HG02938 (cell line): ENCODE measurements around the gene BABAM2.
"Not testable (repeated sequence)": the region's sequence is repeated elsewhere in the genome, so short reads cannot be mapped to it uniquely, and the experiment has no call there.

Source experiments
- ATAC-seq: cut with Tn5 transposase; IDR thresholded peaks from one replicate; pipeline ENCODE4 v1.9.1; 2021; ENCODE audit warnings: mild to moderate bottlenecking, moderate library complexity; ENCODE audit not compliant: unreplicated experiment

The BABAM2 gene

DNA sequence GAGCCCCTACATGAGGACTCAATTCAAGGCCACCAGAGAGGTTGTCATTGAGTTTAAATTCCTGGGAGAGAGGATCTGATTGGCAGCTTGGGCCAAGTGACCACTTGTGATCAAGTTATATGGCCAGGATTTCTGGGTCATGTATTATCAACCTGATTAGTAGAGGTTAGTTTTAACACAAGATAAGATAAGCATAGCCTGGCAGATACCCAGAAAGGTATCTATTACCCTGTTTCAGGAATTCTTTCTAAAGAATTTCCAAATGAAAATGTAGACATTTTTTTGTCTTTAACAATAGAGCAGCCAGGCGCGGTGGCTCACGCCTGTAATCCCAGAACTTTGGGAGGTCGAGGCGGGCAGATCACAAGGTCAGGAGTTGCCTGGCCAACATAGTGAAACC lies 50.5 kb downstream of the BABAM2 start:
- no peak for ATAC-seq

DNA sequence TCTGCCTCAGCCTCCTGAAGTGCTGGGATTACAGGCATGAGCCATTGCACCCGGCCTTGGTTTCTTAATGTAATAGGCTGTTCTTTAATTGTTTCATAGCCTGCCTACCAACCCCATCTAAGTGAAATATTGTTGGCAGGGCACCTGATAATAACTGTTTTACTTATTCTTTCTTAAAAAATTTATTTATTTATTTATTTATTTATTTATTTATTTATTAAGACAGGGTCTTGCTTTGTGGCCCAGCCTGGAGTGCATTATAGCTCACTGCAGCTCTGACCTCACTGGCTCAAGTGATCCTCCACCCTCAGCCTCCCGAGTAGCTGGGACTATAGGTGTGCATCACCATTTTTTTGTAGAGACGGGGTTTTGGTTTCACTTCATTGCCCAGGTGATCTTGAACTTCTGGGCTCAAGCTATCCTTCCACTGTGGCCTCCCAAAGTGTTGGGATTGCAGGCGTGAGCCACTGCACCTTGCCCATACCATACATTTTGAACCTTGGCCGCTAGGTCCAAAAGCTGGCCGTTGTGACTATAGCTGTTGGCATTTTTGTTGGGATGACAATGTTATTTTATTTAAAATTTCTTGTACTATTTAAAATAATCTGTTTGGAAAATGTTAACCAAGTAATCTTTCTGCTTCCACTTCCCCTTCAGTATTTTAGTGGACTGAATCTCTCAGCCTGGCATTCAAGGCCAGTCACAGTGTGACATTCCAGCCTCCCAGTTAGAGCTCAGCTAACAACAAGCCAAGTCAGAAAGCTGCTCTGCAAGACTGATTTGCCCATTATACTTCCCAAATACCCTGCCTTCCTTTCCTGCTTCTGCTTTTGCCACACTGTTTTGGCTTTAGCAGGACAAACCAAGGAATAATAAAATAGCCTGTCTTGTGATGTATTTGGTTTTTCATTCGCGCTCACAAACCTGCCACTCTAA lies 52.4 kb downstream of the BABAM2 start:
- no peak for ATAC-seq

DNA sequence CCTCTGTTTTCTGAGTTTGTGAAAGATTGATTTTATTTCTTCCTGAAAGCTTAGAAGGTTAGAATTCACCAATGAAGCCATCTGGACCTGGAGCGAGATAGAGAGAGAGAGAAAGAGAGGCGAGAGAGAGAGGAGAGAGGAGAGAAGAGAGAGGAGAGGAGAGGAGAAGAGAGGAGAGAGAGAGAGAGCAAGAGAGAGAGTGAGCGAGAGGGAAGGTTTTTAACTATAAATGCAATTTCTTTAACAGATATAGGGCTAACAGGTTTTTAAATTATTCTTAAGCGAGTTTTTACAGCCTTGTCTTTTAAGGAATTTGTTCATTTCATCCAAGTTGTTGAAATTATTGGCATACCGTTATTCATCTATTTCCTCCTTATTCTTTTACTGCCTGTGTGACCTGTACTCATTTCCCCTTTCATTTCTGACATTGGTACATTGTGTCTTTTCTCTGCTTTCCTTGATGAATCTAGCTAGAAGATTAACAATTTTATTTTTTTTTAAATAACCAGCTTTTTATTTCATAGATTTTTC lies 56.1 kb downstream of the BABAM2 start:
- ATAC-seq = no peak

DNA sequence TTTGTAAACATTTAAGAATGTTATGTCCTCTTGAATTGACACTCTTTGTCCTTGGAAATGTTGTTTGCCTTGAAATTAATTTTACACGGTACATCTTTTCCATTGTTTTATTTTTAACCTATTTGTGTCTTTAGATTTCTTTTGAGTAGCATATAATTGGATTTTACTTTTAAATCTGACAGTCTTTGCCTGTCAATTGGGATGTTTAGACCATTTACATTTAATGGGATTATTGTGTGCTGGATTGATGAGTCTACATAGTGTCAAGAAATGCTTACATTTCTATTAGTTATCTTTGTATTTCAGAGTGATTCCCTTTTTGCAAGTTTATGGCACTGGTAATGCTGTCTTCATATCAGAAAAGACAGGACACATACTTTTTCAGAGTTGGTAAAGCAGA lies 61.5 kb downstream of the BABAM2 start:
- ATAC-seq = no peak

DNA sequence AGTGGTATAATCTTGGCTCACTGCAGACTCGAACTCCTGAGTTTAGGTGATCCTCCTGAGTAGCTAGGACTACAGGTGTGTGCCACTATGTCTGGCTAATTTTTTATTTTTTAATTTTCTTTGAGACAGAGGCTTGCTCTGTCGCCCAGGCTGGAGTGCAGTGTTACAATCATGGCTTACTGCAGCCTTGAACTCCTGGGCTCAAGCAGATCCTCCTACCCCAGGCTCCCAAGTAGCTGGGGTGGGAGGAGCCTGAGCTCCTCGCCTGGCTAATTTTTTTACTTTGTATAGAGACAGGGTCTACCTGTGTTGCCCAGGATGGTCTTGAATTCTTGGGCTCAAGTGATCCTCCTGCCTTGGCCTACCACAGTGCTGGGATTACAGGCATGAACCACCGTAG lies 62.5 kb downstream of the BABAM2 start:
- ATAC-seq = no peak

DNA sequence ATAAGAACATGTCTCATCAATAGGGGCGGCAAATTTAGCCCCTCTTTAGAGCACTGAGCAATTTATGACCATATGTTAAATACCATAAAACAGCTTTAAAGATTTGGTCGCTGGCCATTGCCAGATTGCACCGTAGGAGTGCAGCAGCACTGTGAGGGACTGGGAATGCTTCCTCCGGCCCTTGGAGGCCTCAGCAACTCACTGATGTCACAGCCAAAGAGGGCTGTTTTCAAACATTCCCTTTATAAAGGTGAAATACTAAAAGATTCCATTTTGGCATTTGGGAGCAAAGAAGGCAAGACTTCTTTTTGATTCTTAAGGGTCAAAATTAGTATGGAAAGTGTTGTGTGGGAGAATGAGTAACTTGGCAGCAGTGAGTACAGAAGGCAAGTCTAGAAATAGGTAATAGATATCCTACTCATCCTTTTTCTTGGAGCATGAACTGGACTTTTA lies 63.7 kb downstream of the BABAM2 start:
- ATAC-seq = no peak

DNA sequence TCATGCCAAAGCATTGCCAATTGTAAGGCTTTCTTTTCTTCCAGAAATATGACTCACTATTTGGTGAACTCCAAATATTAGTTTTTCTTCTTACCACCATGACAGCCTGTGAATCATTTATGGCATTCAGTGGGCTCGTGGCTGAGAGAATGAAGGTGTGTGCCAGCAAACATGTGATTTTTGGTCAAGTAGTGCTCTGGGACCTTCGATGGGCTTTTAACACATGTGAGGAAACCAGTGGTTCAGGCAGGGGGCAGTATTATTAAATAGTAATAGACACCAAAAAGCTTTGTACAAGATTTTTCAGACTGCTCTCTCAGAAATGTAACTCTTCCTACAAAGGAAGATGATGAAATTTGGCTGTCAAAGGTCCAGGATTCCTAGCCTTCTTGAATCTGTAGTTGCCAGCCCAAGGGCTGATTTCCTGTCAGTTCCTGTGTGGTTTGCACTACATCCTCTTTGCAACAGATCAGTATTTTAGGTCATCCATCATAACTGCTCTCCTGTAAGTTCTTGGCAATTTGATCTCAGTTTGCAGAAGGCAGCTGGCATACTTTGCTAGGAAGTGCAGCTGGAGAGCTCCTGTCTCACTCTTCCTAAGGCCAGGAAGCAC lies 64.3 kb downstream of the BABAM2 start:
- ATAC-seq = no peak

DNA sequence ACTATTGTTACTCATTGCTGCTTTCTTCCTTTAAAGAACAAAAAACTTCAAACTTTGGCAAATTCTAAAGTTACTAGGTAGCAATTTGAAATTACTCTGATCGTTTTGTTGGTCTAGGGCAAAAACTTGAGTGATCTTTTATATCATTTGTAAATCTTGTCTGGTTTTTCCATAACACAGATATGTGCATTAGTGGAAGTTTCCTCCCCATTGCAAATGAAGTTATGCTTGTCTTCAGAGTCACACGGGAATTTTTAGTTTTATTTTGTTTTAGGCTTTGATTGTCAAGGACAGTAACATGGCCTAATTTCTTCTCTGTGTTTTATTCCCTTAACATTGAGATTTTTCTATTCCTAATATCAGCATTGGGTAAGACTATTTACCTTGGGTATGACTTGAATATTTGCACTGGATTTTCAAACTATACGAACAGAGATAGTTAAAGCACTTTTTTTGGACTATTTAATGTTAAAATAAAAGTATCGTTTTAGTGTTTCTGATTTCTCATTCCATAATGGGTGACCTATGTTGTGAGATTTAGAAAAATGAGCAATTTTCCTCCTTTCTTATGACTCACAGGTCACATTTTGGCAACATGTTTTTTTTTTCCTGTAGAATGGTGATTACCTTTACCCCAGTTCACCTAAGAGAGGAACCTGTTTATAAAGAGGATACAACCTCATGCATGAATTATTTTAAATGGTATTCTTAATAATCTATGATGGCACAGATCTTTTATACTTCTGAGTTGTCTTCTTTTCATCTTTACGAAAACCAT lies 65.0 kb downstream of the BABAM2 start:
- no peak for ATAC-seq

DNA sequence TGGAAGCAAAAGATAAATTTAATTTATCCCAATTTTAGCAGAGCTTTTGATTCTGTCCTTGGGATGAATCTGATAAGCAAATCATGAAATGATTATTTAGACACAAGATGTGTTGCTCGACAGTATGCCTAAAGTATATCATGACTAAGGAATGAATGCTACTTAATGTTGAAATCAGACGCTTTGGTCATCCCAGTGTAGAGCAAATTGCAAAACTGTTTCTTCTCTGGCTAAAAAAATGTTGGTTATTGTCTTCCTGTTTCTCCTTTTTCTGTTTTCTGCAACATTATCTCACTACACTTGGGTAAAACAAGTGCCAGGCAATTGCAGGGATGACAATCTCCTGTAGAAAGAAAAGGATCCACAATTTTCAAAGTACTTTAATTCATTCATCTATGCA lies 66.4 kb downstream of the BABAM2 start:
- ATAC-seq = no peak

DNA sequence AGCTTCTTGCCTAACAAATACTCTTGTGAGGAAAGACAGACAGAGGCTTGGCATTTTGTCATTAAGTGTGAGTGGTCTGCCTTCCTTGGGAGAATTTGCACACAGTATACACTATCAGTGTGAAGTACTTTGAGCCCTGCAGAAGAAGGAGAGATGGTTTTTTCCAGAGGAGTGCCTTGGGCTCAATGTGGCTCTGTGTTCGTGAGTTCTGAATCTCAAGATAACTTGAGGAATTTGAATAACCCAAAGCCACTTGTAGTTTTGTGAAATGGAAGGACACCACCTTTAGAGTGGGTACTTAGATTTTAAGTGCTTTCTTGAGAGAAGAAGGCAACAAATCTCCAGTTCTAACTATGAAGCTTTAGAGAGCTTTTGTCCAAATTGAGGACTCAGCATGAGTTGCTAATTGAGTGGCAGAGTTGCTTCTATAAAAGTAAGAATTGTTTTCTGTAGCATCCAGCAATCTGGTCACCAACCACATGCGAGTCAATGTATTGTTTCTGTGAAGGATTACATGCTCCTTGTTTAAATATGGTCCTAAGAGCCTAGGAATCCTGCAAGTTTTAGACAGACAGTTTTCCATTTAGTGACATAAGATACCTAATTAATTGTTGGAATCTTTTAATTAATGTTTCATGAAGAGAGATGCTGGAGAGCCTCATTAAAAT lies 68.3 kb downstream of the BABAM2 start:
- no peak for ATAC-seq

DNA sequence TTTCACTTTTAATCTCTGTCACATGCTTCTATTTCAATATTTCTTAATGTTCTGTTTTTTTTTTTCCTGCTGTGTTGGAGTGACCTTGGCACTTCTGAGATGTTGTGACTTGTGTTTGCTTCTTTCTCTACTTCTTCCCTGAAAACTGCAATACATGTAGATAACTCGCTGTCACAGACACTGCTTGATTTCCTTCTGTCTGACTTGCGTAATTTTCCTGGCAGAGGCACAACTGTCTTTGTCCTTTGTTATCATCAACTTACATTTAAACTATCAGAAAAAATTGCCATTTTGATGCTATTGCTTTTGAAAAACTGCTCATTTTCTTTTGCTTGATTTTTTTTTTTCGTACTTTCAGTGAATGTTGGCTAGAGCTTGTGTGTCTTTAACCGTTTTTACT lies 69.0 kb downstream of the BABAM2 start:
- no peak for ATAC-seq

DNA sequence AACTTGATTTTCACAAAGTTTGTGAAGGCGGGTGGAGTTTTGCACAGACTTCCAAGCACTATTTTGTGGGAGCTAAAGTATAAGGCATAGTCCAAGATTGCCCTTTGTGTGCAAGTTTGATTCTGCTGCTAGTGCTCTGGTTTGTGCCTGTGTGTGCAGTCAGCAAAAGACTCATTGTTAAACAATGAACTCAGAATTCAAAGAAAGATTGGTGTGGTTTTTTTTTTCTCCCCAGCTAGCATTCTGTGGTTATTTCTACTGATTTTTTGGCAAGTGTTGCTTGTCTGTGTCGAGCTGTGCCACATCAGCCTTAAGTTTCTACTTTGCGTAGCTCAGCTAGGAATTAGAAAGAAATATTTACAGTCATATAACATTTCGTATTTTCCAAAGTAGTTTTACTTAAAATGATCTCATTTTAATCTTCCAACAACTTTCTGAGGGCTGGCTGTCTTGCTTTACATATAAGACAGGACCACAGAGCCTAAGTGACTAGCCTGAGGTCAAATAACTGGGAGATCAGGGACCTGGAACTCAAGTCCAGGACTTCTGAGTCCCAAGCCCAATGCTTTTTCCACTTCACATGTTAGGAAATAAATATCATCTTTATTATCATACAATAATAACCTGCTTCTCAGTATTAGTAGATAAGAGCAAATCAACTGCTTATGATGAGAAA lies 69.8 kb downstream of the BABAM2 start:
- no peak for ATAC-seq

DNA sequence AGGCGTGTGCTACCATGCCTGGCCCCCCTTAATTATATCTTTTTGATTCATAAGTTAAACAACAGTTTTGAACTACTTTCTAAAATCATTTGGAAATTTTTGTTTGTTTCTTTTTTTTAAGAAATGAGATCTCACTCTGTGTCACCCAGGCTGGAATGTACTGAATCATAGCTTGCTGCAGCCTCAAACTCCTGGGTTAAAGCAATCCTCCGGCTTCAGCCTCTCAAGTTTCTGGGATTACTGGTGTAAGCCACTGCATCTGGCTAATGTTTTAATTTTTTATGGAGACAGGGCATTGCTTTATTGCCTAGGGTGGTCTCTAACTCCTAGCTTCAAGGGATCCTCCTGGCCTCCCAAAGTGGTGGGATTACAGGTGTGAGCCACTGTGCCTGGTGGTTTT lies 71.5 kb downstream of the BABAM2 start:
- no peak for ATAC-seq

DNA sequence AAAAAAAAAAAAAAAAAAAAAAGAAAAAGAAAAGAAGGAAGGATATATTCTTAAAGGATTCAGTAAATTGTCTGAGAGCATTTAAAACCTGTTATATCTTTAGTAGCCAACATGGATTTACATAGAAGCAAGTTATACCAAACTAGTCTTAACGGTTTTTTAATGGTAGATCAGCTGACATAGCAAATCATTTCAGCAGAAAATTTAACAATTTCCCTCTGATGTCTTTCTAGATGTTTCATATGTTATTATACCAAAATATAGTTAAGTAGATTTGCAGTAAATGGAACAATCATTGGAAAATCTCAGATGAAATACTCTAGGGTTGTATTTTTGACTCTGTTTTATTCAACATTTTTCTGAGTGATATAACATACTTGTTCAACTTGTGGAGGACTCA lies 72.9 kb downstream of the BABAM2 start:
- ATAC-seq = no peak

DNA sequence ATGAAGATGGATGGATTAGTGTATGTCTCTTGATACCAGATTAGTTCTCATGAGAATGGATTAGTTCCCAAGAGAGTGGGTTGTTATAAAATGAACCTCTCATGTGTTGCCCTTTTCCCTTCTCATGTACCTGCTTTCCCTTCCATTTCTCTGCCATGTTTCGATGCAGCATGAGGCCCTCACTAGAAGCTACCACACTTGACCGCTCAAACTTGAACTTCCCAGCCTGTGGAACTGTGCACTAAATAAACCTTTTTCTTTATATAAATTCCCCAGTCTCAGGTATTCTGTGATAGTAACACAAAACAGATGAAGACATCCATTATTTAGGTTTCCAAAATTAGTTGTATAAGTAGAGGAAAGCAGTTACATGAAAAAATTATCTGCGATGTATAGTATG lies 73.5 kb downstream of the BABAM2 start:
- no peak for ATAC-seq

DNA sequence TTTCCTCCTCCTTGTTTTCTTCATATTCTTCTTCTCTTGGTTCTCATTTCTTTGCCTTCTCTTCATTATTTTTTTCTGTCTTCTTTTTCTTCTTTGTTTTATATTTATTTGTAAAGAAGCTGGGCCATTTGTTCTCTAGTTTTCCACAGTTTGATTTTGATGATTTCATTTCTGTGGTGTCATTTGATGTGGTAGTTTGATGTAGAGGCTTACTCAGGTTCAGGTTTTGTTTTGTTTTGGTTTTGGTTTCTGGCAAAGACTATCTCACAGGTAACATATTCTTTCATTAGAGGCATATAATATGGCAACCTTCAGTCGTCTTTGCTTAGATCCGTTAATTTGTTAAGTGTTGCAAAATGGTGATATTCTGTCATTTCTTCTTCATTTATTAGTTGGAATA lies 75.3 kb downstream of the BABAM2 start:
- ATAC-seq = no peak

DNA sequence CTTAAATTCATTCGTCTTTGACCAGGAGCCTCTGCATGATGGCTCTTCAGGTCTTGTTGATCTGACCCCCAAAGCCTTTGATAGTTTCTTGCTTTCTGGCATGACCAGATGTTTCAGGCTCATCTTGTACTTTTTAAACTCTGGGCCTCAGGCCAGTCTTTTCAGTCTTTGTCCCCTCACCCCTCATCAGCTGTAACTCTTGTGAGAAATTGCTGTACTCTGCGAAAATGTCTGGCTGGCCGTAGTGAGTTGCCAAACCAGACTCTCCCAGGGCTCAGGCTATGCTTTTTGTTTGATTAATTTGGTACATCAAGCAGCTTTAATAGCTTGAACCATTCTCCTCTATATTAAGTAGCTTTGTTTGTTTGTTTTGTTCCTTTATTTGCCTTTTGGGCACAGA lies 75.9 kb downstream of the BABAM2 start:
- no peak for ATAC-seq

DNA sequence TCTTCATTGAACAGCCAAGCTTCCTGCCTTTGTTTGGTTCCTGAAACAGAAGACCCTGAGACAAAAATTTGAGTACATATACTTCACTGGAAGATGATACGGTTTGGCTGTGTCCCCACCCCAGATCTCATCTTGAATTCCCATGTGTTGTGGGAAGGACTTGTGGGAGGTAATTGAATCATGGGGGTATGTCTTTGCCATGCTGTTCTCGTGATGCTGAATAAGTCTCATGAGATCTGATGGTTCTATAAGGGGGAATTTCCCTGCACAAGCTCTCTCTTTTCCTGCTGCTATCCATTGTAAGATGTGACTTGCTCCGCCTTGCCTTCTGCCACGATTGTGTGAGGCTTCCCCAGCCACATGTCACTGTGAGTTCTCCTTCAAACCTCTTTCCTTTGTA lies 76.5 kb downstream of the BABAM2 start:
- ATAC-seq = no peak

DNA sequence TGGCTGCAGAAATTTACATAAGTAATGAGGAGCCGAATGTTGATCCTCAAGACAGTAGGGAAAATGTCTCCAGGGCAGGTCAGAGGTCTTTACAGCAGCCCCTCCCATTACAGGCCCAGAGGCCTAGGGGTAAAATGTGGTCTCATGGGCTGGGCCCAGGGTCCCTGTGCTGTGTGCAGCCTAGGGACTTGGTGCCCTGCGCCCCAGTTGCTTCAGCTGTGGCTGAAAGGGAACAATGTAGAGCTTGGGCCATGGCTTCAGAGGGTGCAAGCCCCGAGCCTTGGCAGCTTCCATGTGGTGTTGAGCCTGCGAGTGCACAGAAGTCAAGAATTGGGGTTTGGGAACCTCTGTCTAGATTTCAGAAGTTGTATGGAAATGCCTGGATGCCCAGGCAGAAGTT lies 77.5 kb downstream of the BABAM2 start:
- not testable (repeated sequence) for ATAC-seq

DNA sequence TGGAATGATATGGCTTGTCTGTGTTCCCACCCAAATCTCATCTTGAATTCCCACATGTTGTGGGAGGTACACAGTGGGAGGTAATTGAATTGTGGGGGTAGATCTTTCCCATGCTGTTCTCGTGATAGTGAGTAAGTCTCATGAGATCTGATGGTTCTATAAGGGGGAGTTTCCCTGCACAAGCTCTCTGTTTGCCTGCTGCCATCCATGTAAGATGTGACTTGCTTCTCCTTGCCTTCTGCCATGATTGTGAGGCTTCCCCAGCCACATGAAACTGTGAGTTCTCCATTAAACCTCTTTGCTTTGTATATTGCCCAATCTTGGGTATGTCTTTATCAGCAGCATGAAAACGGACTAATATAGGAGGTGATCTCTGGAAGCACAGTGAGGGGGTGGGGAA lies 78.4 kb downstream of the BABAM2 start:
- ATAC-seq = not testable (repeated sequence)
